ENCODE data around the gene KCTD21. TPM values are rescaled to one million over a fixed set of nuclear protein-coding genes. Genes with fewer than 3 reads are reported as not detected.

KCTD21 gene
- total and polyA plus RNA-seq, 10 of the 15 experiments (the other 5 are each of a cell fraction or from before 2014, with no cell fraction given), result 0.63 to 5.4 (median 3.6) TPM

GRCh38 chr11:78224506-78224905 is 36.1 kb upstream of the KCTD21 start (continued):
- TF ChIP-seq, protein P1, sequence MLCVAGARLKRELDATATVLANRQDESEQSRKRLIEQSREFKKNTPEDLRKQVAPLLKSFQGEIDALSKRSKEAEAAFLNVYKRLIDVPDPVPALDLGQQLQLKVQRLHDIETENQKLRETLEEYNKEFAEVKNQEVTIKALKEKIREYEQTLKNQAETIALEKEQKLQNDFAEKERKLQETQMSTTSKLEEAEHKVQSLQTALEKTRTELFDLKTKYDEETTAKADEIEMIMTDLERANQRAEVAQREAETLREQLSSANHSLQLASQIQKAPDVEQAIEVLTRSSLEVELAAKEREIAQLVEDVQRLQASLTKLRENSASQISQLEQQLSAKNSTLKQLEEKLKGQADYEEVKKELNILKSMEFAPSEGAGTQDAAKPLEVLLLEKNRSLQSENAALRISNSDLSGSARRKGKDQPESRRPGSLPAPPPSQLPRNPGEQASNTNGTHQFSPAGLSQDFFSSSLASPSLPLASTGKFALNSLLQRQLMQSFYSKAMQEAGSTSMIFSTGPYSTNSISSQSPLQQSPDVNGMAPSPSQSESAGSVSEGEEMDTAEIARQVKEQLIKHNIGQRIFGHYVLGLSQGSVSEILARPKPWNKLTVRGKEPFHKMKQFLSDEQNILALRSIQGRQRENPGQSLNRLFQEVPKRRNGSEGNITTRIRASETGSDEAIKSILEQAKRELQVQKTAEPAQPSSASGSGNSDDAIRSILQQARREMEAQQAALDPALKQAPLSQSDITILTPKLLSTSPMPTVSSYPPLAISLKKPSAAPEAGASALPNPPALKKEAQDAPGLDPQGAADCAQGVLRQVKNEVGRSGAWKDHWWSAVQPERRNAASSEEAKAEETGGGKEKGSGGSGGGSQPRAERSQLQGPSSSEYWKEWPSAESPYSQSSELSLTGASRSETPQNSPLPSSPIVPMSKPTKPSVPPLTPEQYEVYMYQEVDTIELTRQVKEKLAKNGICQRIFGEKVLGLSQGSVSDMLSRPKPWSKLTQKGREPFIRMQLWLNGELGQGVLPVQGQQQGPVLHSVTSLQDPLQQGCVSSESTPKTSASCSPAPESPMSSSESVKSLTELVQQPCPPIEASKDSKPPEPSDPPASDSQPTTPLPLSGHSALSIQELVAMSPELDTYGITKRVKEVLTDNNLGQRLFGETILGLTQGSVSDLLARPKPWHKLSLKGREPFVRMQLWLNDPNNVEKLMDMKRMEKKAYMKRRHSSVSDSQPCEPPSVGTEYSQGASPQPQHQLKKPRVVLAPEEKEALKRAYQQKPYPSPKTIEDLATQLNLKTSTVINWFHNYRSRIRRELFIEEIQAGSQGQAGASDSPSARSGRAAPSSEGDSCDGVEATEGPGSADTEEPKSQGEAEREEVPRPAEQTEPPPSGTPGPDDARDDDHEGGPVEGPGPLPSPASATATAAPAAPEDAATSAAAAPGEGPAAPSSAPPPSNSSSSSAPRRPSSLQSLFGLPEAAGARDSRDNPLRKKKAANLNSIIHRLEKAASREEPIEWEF (IDR thresholded peaks at IDR 0.05; ENCODE audit: insufficient replicate concordance, low read depth, low read length), result no peak
- TF ChIP-seq EP300 (IDR thresholded peaks at IDR 0.05; ENCODE audit: borderline replicate concordance in 1 of 2, control insufficient read depth in 1 of 2, low read depth in 2 of 2, low read length in 2 of 2) (no peak), MTA3 (IDR thresholded peaks at IDR 0.05; ENCODE audit: borderline replicate concordance, low read length) (no peak), ESRRA (IDR thresholded peaks at IDR 0.05; ENCODE audit: low read length) (no peak), NR2C2 (IDR thresholded peaks at IDR 0.05; ENCODE audit: borderline replicate concordance, control insufficient read depth, insufficient read length, low read depth) (no peak), ZSCAN29 (IDR thresholded peaks at IDR 0.05) (no peak), TBL1XR1 (IDR thresholded peaks at IDR 0.05; ENCODE audit: low read depth, low read length) (no peak), POLR2AphosphoS5 (IDR thresholded peaks at IDR 0.05; ENCODE audit: low read length) (no peak), CBX3 (IDR thresholded peaks at IDR 0.05; ENCODE audit: borderline replicate concordance, low read depth) (no peak), TCF7 (IDR thresholded peaks at IDR 0.05; ENCODE audit: borderline replicate concordance) (no peak), RELB (IDR thresholded peaks at IDR 0.05; ENCODE audit: low read depth) (no peak)

Data from GM12878 (cell line).